ENCODE data around the gene RGS7BP. TPM values are rescaled to one million over a fixed set of nuclear protein-coding genes. Genes with fewer than 3 reads are reported as not detected.

RGS7BP gene
- total RNA-seq, 1 experiment from 2014 or later: not detected

- H3K27me3 ChIP-seq (ENCODE audit: control insufficient read depth, insufficient read depth, low read length): peaks cover 2% of the 10 kb centered on the region; the same call in 1 of the 2 replicates
- no peaks in the 10 kb centered on the region; the same call in 1 of the 2 replicates for H3K36me3 ChIP-seq (ENCODE audit: control insufficient read depth, insufficient read depth, low read length)
- no peak overlapping the region for H3K27ac ChIP-seq (ENCODE audit: low read length)
- no peaks in the 10 kb centered on the region for H3K4me1 ChIP-seq (ENCODE audit: control insufficient read depth, insufficient read depth, low read length)
- in situ Hi-C loops (cut with HindIII; ENCODE audit: low pct_unique_long_range_greater_than_20kb, low sequenced_read_pairs): no loop called here
- intact Hi-C loops (cut with micrococcal nuclease; ENCODE audit: unreplicated experiment): no loop called here
- POLR2A ChIA-PET: no interaction called here
- TF ChIP-seq TCF7L2 (IDR thresholded peaks at IDR 0.05; ENCODE audit: low read depth, low read length) (no peak), CTCF (IDR thresholded peaks at IDR 0.05) (no peak), POLR2AphosphoS5 (IDR thresholded peaks at IDR 0.05; ENCODE audit: low read depth, low read length) (no peak), REST (IDR thresholded peaks at IDR 0.05; ENCODE audit: insufficient read depth in 1 of 2, low read depth in 2 of 2, low read length in 1 of 2) (no peak), SIN3A (IDR thresholded peaks at IDR 0.05; ENCODE audit: borderline replicate concordance, insufficient read depth, low read depth, low read length) (no peak)
- no peak overlapping the region for H3K4me3 ChIP-seq (ENCODE audit: low read depth in 2 of 2, low read length in 2 of 2)
- DNase-seq (ENCODE audit: low read depth, low spot score) (no peak), ATAC-seq (no peak)
- CTCF ChIA-PET: no interaction called here
- H3K9me3 ChIP-seq (ENCODE audit: control insufficient read depth, insufficient read depth, low read depth, low read length): no peaks in the 10 kb centered on the region
- no TSS peak for BruUV-seq (replicated peaks)
Observed at GRCh38 chr5:64518793-64519192, 13.0 kb downstream of the RGS7BP start.

- H3K4me1 ChIP-seq (ENCODE audit: control insufficient read depth, insufficient read depth, low read length): no peaks in the 10 kb centered on the region
- DNase-seq (ENCODE audit: low read depth, low spot score) (no peak), ATAC-seq (no peak)
- CTCF ChIA-PET: no interaction called here
- H3K36me3 ChIP-seq (ENCODE audit: control insufficient read depth, insufficient read depth, low read length): no peaks in the 10 kb centered on the region
- BruUV-seq (replicated peaks): no TSS peak
- intact Hi-C loops (cut with micrococcal nuclease; ENCODE audit: unreplicated experiment): no loop called here
- H3K4me3 ChIP-seq (ENCODE audit: low read depth in 2 of 2, low read length in 2 of 2): no peak overlapping the region
- TF ChIP-seq SIN3A (IDR thresholded peaks at IDR 0.05; ENCODE audit: borderline replicate concordance, insufficient read depth, low read depth, low read length) (no peak), TCF7L2 (IDR thresholded peaks at IDR 0.05; ENCODE audit: low read depth, low read length) (no peak), REST (IDR thresholded peaks at IDR 0.05; ENCODE audit: insufficient read depth in 1 of 2, low read depth in 2 of 2, low read length in 1 of 2) (no peak), CTCF (IDR thresholded peaks at IDR 0.05) (no peak), POLR2AphosphoS5 (IDR thresholded peaks at IDR 0.05; ENCODE audit: low read depth, low read length) (no peak)
- no peaks in the 10 kb centered on the region for H3K9me3 ChIP-seq (ENCODE audit: control insufficient read depth, insufficient read depth, low read depth, low read length)
- POLR2A ChIA-PET: no interaction called here
- no peak overlapping the region for H3K27ac ChIP-seq (ENCODE audit: low read length)
- peaks cover 2% of the 10 kb centered on the region; the same call in 1 of the 2 replicates for H3K27me3 ChIP-seq (ENCODE audit: control insufficient read depth, insufficient read depth, low read length)
- in situ Hi-C loops (cut with HindIII; ENCODE audit: low pct_unique_long_range_greater_than_20kb, low sequenced_read_pairs): no loop called here
Observed at GRCh38 chr5:64519263-64519662, 13.4 kb downstream of the RGS7BP start.

Measured in Panc1 (cell line).